ENCODE data around the gene LDLRAD4. TPM values are rescaled to one million over a fixed set of nuclear protein-coding genes. Genes with fewer than 3 reads are reported as not detected.

LDLRAD4 gene
- total and polyA plus RNA-seq, 2 experiments from 2014 or later: 0.73 to 1.9 TPM

- peak; percentile 67 for ATAC-seq
- H3K36me3 Mint-ChIP-seq (ENCODE audit: low read depth): no peaks in the 10 kb centered on the region; the same call in 2 of the 3 replicates
- no peak overlapping the region for H2AFZ ChIP-seq
- no peaks in the 10 kb centered on the region for H3K9me2 ChIP-seq (ENCODE audit: insufficient read depth)
- TF ChIP-seq NANOG (IDR thresholded peaks at IDR 0.05; ENCODE audit: borderline replicate concordance) (no peak), CTCF (conservative IDR thresholded peaks at IDR 0.05; ENCODE audit: low read depth in 2 of 2) (peak; percentile 50 to 75)
- no peak overlapping the region for H3K4me3 ChIP-seq
- peaks cover 14% of the 10 kb centered on the region for H3K4me1 ChIP-seq (ENCODE audit: insufficient read depth)
- H3K27me3 ChIP-seq (ENCODE audit: insufficient read depth): peaks cover 55% of the 10 kb centered on the region
- peaks cover 42% of the 10 kb centered on the region for H3K27me3 Mint-ChIP-seq (ENCODE audit: insufficient read depth, low read depth, poor library complexity)
- no peaks in the 10 kb centered on the region for H3K79me2 ChIP-seq (replicated peaks; ENCODE audit: insufficient read depth)
- DNase-seq (ENCODE audit: low spot score): peak; percentile 73
- H3K4me1 Mint-ChIP-seq: peaks cover 9% of the 10 kb centered on the region
- H3F3A ChIP-seq (replicated peaks; ENCODE audit: low read depth): no peaks in the 10 kb centered on the region; the same call in 1 of the 2 replicates
- H3K27ac Mint-ChIP-seq: no peak overlapping the region
- H4K20me1 ChIP-seq (replicated peaks; ENCODE audit: insufficient read depth): no peaks in the 10 kb centered on the region
- peaks cover 2% of the 10 kb centered on the region; the same call in 1 of the 3 replicates for H3K9me3 Mint-ChIP-seq
- no peak overlapping the region for H3K27ac ChIP-seq (ENCODE audit: low read depth)
- no peak overlapping the region; the same call in 1 of the 2 replicates for H3K4me2 ChIP-seq
- H3K4me3 Mint-ChIP-seq: peak overlapping the region; percentile 82
- H3K36me3 ChIP-seq (ENCODE audit: insufficient read depth): no peaks in the 10 kb centered on the region; the same call in 1 of the 2 replicates
Measured at GRCh38 chr18:13216092-13216582, 2.4 kb upstream of the LDLRAD4 start.

GRCh38 chr18:13216711-13217465 is 1.7 kb upstream of the LDLRAD4 start:
- peaks cover 55% of the 10 kb centered on the region for H3K27me3 ChIP-seq (ENCODE audit: insufficient read depth)
- no peak overlapping the region for H3K27ac Mint-ChIP-seq
- H3K9me2 ChIP-seq (ENCODE audit: insufficient read depth): no peaks in the 10 kb centered on the region
- no peaks in the 10 kb centered on the region for H4K20me1 ChIP-seq (replicated peaks; ENCODE audit: insufficient read depth)
- TF ChIP-seq EZH2 (IDR thresholded peaks at IDR 0.05; ENCODE audit: low read depth, unreplicated experiment): peak; percentile 43
- no peak for TF ChIP-seq POLR2AphosphoS5 (IDR thresholded peaks at IDR 0.05; ENCODE audit: low read depth)
- peak overlapping the region; percentile 74 for H3K4me3 ChIP-seq
- DNase-seq (ENCODE audit: low spot score) (peak; percentile 61), ATAC-seq (peak; percentile 63)
- H3K36me3 Mint-ChIP-seq (ENCODE audit: low read depth): no peaks in the 10 kb centered on the region; the same call in 2 of the 3 replicates
- H3K4me2 ChIP-seq: peak overlapping the region; percentile 81
- peaks cover 14% of the 10 kb centered on the region for H3K4me1 ChIP-seq (ENCODE audit: insufficient read depth)
- 0 out of 2 replicates have a peak overlapping the region, but pooled peaks have one; percentile 81 for H2AFZ ChIP-seq
- peaks cover 10% of the 10 kb centered on the region for H3K4me1 Mint-ChIP-seq
- H3F3A ChIP-seq (replicated peaks; ENCODE audit: low read depth): no peaks in the 10 kb centered on the region; the same call in 1 of the 2 replicates
- H3K79me2 ChIP-seq (replicated peaks; ENCODE audit: insufficient read depth): no peaks in the 10 kb centered on the region
- peaks cover 42% of the 10 kb centered on the region for H3K27me3 Mint-ChIP-seq (ENCODE audit: insufficient read depth, low read depth, poor library complexity)
- peak overlapping the region; percentile 82 for H3K4me3 Mint-ChIP-seq
- H3K9me3 Mint-ChIP-seq: peaks cover 2% of the 10 kb centered on the region; the same call in 1 of the 3 replicates
- H3K27ac ChIP-seq (ENCODE audit: low read depth): no peak overlapping the region
- H3K36me3 ChIP-seq (ENCODE audit: insufficient read depth): no peaks in the 10 kb centered on the region; the same call in 1 of the 2 replicates

- Mint-ChIP-seq H3K4me3 (no peak overlapping the region), H3K27me3 (ENCODE audit: insufficient read depth, low read depth, poor library complexity) (peaks cover 40% of the 10 kb centered on the region), H3K27ac (no peak overlapping the region), H3K9me3 (peaks cover 2% of the 10 kb centered on the region; the same call in 1 of the 3 replicates), H3K4me1 (peaks cover 15% of the 10 kb centered on the region), H3K36me3 (ENCODE audit: low read depth) (no peaks in the 10 kb centered on the region; the same call in 2 of the 3 replicates)
- DNase-seq (ENCODE audit: low spot score) (peak; percentile 67), ATAC-seq (peak; percentile 30)
- Histone ChIP-seq H3K4me1 (ENCODE audit: insufficient read depth) (peaks cover 20% of the 10 kb centered on the region), H3K9me2 (ENCODE audit: insufficient read depth) (no peaks in the 10 kb centered on the region), H3K27me3 (ENCODE audit: insufficient read depth) (peaks cover 55% of the 10 kb centered on the region), H3K4me3 (peak overlapping the region; percentile 74), H3K27ac (ENCODE audit: low read depth) (no peak overlapping the region), H2AFZ (peak overlapping the region; percentile 74; the same call in 1 of the 2 replicates), H3K79me2 (replicated peaks; ENCODE audit: insufficient read depth) (no peaks in the 10 kb centered on the region), H3K36me3 (ENCODE audit: insufficient read depth) (no peaks in the 10 kb centered on the region; the same call in 1 of the 2 replicates), H3F3A (replicated peaks; ENCODE audit: low read depth) (no peaks in the 10 kb centered on the region; the same call in 1 of the 2 replicates), H3K4me2 (peak overlapping the region; percentile 72), H4K20me1 (replicated peaks; ENCODE audit: insufficient read depth) (no peaks in the 10 kb centered on the region)
- TF ChIP-seq EZH2 (IDR thresholded peaks at IDR 0.05; ENCODE audit: low read depth, unreplicated experiment) (peak; percentile 16), ETS1 (IDR thresholded peaks at IDR 0.05) (no peak), JUNB (IDR thresholded peaks at IDR 0.05; ENCODE audit: unreplicated experiment) (no peak), CTCF (conservative IDR thresholded peaks at IDR 0.05; ENCODE audit: low read depth in 2 of 2) (no peak), NANOG (IDR thresholded peaks at IDR 0.05; ENCODE audit: borderline replicate concordance) (no peak)
Measured at GRCh38 chr18:13217466-13217961, 1.0 kb upstream of the LDLRAD4 start.

All from GM23338 (cell line).